Esophagus squamous epithelium (tissue), 4 donors: Measurements from ENCODE around the gene SLC39A5.

Experiments used
- POLR2A ChIP-seq, 4 donors: fragments of 450-650 bp; IDR thresholded peaks; one replicate each; pipeline ENCODE4 v1.6.1; 2017; ENCODE audit warnings: antibody characterized with exemption in 4 of 4, mild to moderate bottlenecking in 4 of 4, moderate library complexity in 3 of 4
- TF ChIP-seq, protein P1 (sequence below), 6 experiments: fragments of 450-650 bp in 4 of 6; fragments of 200-600 bp in 2 of 6; sonication (generic) in 2 of 6; IDR thresholded peaks; one replicate each; pipeline ENCODE4 v1.5.1; 2016 to 2019; ENCODE audit warnings: antibody characterized with exemption in 6 of 6, mild to moderate bottlenecking in 4 of 6, moderate library complexity in 4 of 6

GRCh38 chr12:56282579-56282978 is 52.7 kb downstream of the SLC39A5 start:
- TF ChIP-seq, protein P1, sequence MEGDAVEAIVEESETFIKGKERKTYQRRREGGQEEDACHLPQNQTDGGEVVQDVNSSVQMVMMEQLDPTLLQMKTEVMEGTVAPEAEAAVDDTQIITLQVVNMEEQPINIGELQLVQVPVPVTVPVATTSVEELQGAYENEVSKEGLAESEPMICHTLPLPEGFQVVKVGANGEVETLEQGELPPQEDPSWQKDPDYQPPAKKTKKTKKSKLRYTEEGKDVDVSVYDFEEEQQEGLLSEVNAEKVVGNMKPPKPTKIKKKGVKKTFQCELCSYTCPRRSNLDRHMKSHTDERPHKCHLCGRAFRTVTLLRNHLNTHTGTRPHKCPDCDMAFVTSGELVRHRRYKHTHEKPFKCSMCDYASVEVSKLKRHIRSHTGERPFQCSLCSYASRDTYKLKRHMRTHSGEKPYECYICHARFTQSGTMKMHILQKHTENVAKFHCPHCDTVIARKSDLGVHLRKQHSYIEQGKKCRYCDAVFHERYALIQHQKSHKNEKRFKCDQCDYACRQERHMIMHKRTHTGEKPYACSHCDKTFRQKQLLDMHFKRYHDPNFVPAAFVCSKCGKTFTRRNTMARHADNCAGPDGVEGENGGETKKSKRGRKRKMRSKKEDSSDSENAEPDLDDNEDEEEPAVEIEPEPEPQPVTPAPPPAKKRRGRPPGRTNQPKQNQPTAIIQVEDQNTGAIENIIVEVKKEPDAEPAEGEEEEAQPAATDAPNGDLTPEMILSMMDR (IDR thresholded peaks at IDR 0.05) = no peak
- no peak for TF ChIP-seq POLR2A (IDR thresholded peaks at IDR 0.05)
